ENCODE data around the gene B3GNT8. TPM values are rescaled to one million over a fixed set of nuclear protein-coding genes. Genes with fewer than 3 reads are reported as not detected.

The B3GNT8 gene
- total RNA-seq, 1 experiment from 2014 or later, result not detected

GRCh38 chr19:41436674-41436951, 9.4 kb upstream of the B3GNT8 start:
- Histone ChIP-seq H3K79me2 (ENCODE audit: insufficient read depth, low read length) (peaks cover 17% of the 10 kb centered on the region), H3K27me3 (ENCODE audit: insufficient read depth, low read length) (no peaks in the 10 kb centered on the region), H3K4me3 (replicated peaks in 1 of 2; ENCODE audit: low read depth in 1 of 2, low read length in 2 of 2) (no peak overlapping the region), H3K9me3 (ENCODE audit: control insufficient read depth in 1 of 2, insufficient read depth in 1 of 2, low read depth in 1 of 2, low read length in 2 of 2) (no peaks in the 10 kb centered on the region), H3K36me3 (ENCODE audit: control insufficient read depth in 1 of 2, insufficient read depth in 2 of 2, low read length in 2 of 2) (peaks cover 0 to 17% of the 10 kb centered on the region in 2 experiments; a peak in 3 of 4 replicates), H3K4me2 (ENCODE audit: low read length) (no peak overlapping the region), H3K27ac (ENCODE audit: low read depth, low read length) (no peak overlapping the region), H3K9me2 (ENCODE audit: insufficient read depth) (no peaks in the 10 kb centered on the region), H3K4me1 (ENCODE audit: control insufficient read depth in 1 of 2, insufficient read depth in 2 of 2, low read length in 2 of 2) (peaks cover 10 to 12% of the 10 kb centered on the region in 2 experiments), H4K20me1 (ENCODE audit: insufficient read depth) (no peaks in the 10 kb centered on the region), H3K9ac (ENCODE audit: low read length) (no peak overlapping the region), H2AFZ (ENCODE audit: low read depth, low read length, poor library complexity, severe bottlenecking) (no peak overlapping the region)
- TF ChIP-seq CBX3 (IDR thresholded peaks at IDR 0.05; ENCODE audit: low read depth) (no peak), TCF7L2 (IDR thresholded peaks at IDR 0.05; ENCODE audit: borderline replicate concordance, extremely low read depth, insufficient read depth, insufficient read length) (no peak)
- TF ChIP-seq, protein P1, sequence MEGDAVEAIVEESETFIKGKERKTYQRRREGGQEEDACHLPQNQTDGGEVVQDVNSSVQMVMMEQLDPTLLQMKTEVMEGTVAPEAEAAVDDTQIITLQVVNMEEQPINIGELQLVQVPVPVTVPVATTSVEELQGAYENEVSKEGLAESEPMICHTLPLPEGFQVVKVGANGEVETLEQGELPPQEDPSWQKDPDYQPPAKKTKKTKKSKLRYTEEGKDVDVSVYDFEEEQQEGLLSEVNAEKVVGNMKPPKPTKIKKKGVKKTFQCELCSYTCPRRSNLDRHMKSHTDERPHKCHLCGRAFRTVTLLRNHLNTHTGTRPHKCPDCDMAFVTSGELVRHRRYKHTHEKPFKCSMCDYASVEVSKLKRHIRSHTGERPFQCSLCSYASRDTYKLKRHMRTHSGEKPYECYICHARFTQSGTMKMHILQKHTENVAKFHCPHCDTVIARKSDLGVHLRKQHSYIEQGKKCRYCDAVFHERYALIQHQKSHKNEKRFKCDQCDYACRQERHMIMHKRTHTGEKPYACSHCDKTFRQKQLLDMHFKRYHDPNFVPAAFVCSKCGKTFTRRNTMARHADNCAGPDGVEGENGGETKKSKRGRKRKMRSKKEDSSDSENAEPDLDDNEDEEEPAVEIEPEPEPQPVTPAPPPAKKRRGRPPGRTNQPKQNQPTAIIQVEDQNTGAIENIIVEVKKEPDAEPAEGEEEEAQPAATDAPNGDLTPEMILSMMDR (IDR thresholded peaks at IDR 0.05 in 2 of 3, conservative IDR thresholded peaks at IDR 0.05 in 1 of 3; ENCODE audit: borderline replicate concordance in 1 of 3, insufficient read depth in 1 of 3, low read depth in 2 of 3, low read length in 2 of 3), result no peak
- CTCF ChIA-PET, result interaction anchor here (1.2 kb wide), 1 partner anchor 134 kb away, joined by 3 read pairs; no protein-coding TSS in a partner anchor
- RAD21 ChIA-PET (ENCODE audit: low non-redundant PET in 1 of 2, low total read pairs in 2 of 2, uncharacterized antibody in 2 of 2, unreplicated experiment in 2 of 2), result no interaction called here
- DNase-seq (ENCODE audit: low read depth, low spot score) (no peak), ATAC-seq (no peak)
- POLR2A ChIA-PET, result no interaction called here
- BruUV-seq (replicated peaks), result no TSS peak
- intact Hi-C loops (cut with micrococcal nuclease), result no loop called here

DNA sequence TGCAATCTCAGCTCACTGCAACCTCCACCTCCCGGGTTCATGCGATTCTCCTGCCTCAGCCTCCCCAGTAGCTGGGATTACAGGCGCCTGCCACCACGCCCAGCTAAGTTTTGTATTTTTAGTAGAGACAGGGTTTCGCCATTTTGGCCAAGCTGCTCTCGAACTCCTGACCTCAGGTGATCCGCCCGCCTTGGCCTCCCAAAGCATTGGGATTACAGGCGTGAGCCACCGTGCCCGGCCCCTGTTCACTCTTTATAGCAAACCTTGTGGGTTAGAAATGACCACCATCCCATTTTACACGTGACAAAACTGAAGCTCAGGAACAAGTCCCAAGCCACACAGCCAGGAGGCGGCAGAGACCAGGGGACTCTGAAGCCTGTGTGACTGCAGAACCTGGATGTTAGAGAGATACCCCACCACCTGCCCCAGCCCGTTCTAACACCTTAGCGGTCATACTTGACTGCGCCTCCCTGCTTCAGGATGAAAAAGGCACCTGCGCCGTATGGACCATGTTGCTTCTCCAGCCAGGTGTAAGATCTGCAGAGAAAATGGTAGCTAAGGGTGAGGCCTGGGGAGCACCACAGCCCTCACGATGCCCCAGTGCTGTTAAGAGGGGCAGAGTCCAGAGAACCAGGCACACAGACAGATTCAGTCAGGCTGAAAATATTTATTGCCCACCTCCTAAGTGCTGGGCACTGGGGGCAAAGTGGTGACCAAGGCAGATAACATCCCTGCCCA, 8.9 kb upstream of the B3GNT8 start:
- Histone ChIP-seq H3K79me2 (ENCODE audit: insufficient read depth, low read length) (peaks cover 17% of the 10 kb centered on the region), H3K4me2 (ENCODE audit: low read length) (no peak overlapping the region), H4K20me1 (ENCODE audit: insufficient read depth) (no peaks in the 10 kb centered on the region), H3K9ac (ENCODE audit: low read length) (no peak overlapping the region), H3K27ac (ENCODE audit: low read depth, low read length) (no peak overlapping the region), H3K4me1 (ENCODE audit: control insufficient read depth in 1 of 2, insufficient read depth in 2 of 2, low read length in 2 of 2) (peaks cover 10 to 12% of the 10 kb centered on the region in 2 experiments), H3K36me3 (ENCODE audit: control insufficient read depth in 1 of 2, insufficient read depth in 2 of 2, low read length in 2 of 2) (peaks cover 0 to 18% of the 10 kb centered on the region in 2 experiments; a peak in 3 of 4 replicates), H2AFZ (ENCODE audit: low read depth, low read length, poor library complexity, severe bottlenecking) (no peak overlapping the region), H3K4me3 (replicated peaks in 1 of 2; ENCODE audit: low read depth in 1 of 2, low read length in 2 of 2) (no peak overlapping the region), H3K27me3 (ENCODE audit: insufficient read depth, low read length) (no peaks in the 10 kb centered on the region), H3K9me3 (ENCODE audit: control insufficient read depth in 1 of 2, insufficient read depth in 1 of 2, low read depth in 1 of 2, low read length in 2 of 2) (no peaks in the 10 kb centered on the region), H3K9me2 (ENCODE audit: insufficient read depth) (no peaks in the 10 kb centered on the region)
- ChIA-PET POLR2A (no interaction called here), RAD21 (ENCODE audit: low non-redundant PET in 1 of 2, low total read pairs in 2 of 2, uncharacterized antibody in 2 of 2, unreplicated experiment in 2 of 2) (no interaction called here), CTCF (interaction anchor here (1.2 kb wide), 1 partner anchor 134 kb away, joined by 3 read pairs; no protein-coding TSS in a partner anchor)
- no TSS peak for BruUV-seq (replicated peaks)
- no peak for ATAC-seq
- DNase-seq (ENCODE audit: low read depth, low spot score), result no peak
- intact Hi-C loops (cut with micrococcal nuclease), result no loop called here
- TF ChIP-seq, protein P2, sequence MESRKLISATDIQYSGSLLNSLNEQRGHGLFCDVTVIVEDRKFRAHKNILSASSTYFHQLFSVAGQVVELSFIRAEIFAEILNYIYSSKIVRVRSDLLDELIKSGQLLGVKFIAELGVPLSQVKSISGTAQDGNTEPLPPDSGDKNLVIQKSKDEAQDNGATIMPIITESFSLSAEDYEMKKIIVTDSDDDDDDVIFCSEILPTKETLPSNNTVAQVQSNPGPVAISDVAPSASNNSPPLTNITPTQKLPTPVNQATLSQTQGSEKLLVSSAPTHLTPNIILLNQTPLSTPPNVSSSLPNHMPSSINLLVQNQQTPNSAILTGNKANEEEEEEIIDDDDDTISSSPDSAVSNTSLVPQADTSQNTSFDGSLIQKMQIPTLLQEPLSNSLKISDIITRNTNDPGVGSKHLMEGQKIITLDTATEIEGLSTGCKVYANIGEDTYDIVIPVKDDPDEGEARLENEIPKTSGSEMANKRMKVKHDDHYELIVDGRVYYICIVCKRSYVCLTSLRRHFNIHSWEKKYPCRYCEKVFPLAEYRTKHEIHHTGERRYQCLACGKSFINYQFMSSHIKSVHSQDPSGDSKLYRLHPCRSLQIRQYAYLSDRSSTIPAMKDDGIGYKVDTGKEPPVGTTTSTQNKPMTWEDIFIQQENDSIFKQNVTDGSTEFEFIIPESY (IDR thresholded peaks at IDR 0.05; ENCODE audit: extremely low read depth, insufficient replicate concordance, low read length), result no peak
- no peak for TF ChIP-seq POLR2AphosphoS5 (IDR thresholded peaks at IDR 0.05; ENCODE audit: low read depth, low read length)
- TF ChIP-seq CEBPB (IDR thresholded peaks at IDR 0.05; ENCODE audit: low read depth), result no peak
- TF ChIP-seq RAD21 (IDR thresholded peaks at IDR 0.05; ENCODE audit: low read depth), result no peak
- no peak for TF ChIP-seq EZH2phosphoT487 (IDR thresholded peaks at IDR 0.05; ENCODE audit: borderline replicate concordance)
- no peak for TF ChIP-seq FOSL1 (IDR thresholded peaks at IDR 0.05; ENCODE audit: low read depth)
- no peak for TF ChIP-seq YY1 (IDR thresholded peaks at IDR 0.05; ENCODE audit: extremely low read depth, insufficient replicate concordance, low read depth, low read length)
- no peak for TF ChIP-seq SIN3A (IDR thresholded peaks at IDR 0.05; ENCODE audit: low read depth)
- TF ChIP-seq ZFX (IDR thresholded peaks at IDR 0.05), result no peak
- TF ChIP-seq TCF7L2 (IDR thresholded peaks at IDR 0.05; ENCODE audit: borderline replicate concordance, extremely low read depth, insufficient read depth, insufficient read length), result no peak
- no peak for TF ChIP-seq EGR1 (IDR thresholded peaks at IDR 0.05; ENCODE audit: low read depth)

All from HCT116 (cell line).